Measurements from ENCODE around the gene CACNA2D3.

- TF ChIP-seq CTCF (optimal IDR thresholded peaks at IDR 0.05 in 1 of 3, IDR thresholded peaks at IDR 0.05 in 1 of 3, conservative IDR thresholded peaks at IDR 0.05 in 1 of 3; ENCODE audit: extremely low read depth in 1 of 3, insufficient read depth in 2 of 3, low read length in 3 of 3), result no peak
- TF ChIP-seq EZH2 (IDR thresholded peaks at IDR 0.05; ENCODE audit: low read length), result no peak
Measured at GRCh38 chr3:54270816-54271526, 148.6 kb downstream of the CACNA2D3 start.
